H1 (cell line): ENCODE measurements around the gene CCDC102A. TPM values are rescaled to one million over a fixed set of nuclear protein-coding genes. Genes with fewer than 3 reads are reported as not detected.

ENCODE experiments used
- ASH2L ChIP-seq: fragments of 200-600, 300-600 bp; sonication (generic); IDR thresholded peaks from one replicate; pipeline ENCODE4 v1.7.1; 2017; ENCODE audit warnings: low read length
- ATF2 ChIP-seq: IDR thresholded peaks from 2 replicates; pipeline ENCODE4 v1.6.1; 2012; ENCODE audit warnings: low read length, inconsistent platforms
- CHD1 ChIP-seq: IDR thresholded peaks from 2 replicates; pipeline ENCODE4 v1.6.1; 2012; ENCODE audit warnings: low read depth, low read length, improper control_type of control experiment
- HDAC6 ChIP-seq: IDR thresholded peaks from one replicate; pipeline ENCODE4 v1.7.1; 2012; ENCODE audit warnings: low read depth, mild to moderate bottlenecking, inconsistent platforms, low read length, moderate library complexity
- KDM5A ChIP-seq: fragments of 200-600 bp; IDR thresholded peaks from 2 replicates; pipeline ENCODE4 v1.7.1; 2012; ENCODE audit warnings: mild to moderate bottlenecking, low read length, inconsistent platforms, mixed read lengths
- RXRA ChIP-seq: IDR thresholded peaks from 2 replicates; pipeline ENCODE4 v1.6.1; 2011; ENCODE audit warnings: low read depth, mild to moderate bottlenecking, low read length, moderate library complexity; ENCODE audit not compliant: insufficient read depth
- polyA plus RNA-seq, 7 experiments: library from polyadenylated mRNA; depleted of rRNA in 3 of 7; stranded (reverse) in 5 of 7; unstranded in 2 of 7; fragments of >200 nt in 5 of 7; fragments of 200-250 nt in 2 of 7; gene quantifications; 1 replicate in 5 of 7; 2 replicates in 1 of 7; 4 replicates in 1 of 7; pipeline versions ENCODE4 v1.2.1 to v1.2.3, GENCODE V29; 2011 to 2013; ENCODE audit warnings: missing spikeins in 2 of 7, mixed read lengths in 2 of 7
- total RNA-seq: library from RNA; stranded (reverse); fragmentation: NEBNext Ultra II Directional; extraction: Animal tissue kit (Norgen Biotek cat#: 25700); gene quantifications from 2 replicates; pipeline ENCODE4 v1.2.1, GENCODE V29; 2021
- TF ChIP-seq, protein P1 (sequence below): IDR thresholded peaks from 2 replicates; pipeline ENCODE4 v1.6.1; 2011; ENCODE audit warnings: low read depth, mild to moderate bottlenecking, low read length; ENCODE audit not compliant: insufficient read depth

Gene CCDC102A
- total and polyA plus RNA-seq, 2 of the 8 experiments (the other 6 are each of a cell fraction or from before 2014, with no cell fraction given) = 4.0 to 7.5 TPM

GRCh38 chr16:57526498-57526897 is 9.9 kb downstream of the CCDC102A start (continued):
- TF ChIP-seq ATF2 = no peak
- no peak for TF ChIP-seq CHD1
- TF ChIP-seq, protein P1, sequence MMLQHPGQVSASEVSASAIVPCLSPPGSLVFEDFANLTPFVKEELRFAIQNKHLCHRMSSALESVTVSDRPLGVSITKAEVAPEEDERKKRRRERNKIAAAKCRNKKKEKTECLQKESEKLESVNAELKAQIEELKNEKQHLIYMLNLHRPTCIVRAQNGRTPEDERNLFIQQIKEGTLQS = no peak
- no peak for TF ChIP-seq KDM5A
- TF ChIP-seq RXRA = no peak
- no peak for TF ChIP-seq ASH2L
- no peak for TF ChIP-seq HDAC6
